MCF 10A (cell line): Measurements from ENCODE around the gene ZNF862. TPM values are rescaled to one million over a fixed set of nuclear protein-coding genes. Genes with fewer than 3 reads are reported as not detected.

Experiments
- BruUV-seq: library from RNA; stranded (reverse); fragments of 400-500 nt; replicated peaks from 2 replicates; lab custom pipeline; 2021; lab: Mats Ljungman, UMichigan
- CTCF ChIA-PET: fragments of 300-600 bp; sonication (Branson Sonifier 250); formaldehyde crosslinking; extraction: SDS; loops from one replicate; lab custom pipeline; 2021; ENCODE audit warnings: antibody characterized with exemption, inconsistent platforms; lab: Yijun Ruan, JAX
- POLR2A ChIA-PET: fragments of 300-600, 350-650 bp; sonication (Branson Sonifier 250); formaldehyde crosslinking; extraction: SDS; loops from one replicate; lab custom pipeline; 2020; ENCODE audit warnings: antibody characterized with exemption, inconsistent platforms; lab: Yijun Ruan, JAX
- DNase-seq: peaks from one replicate; pipeline ENCODE4 v3.0.0-alpha.2; 2018; ENCODE audit not compliant: unreplicated experiment
- H3K27ac Mint-ChIP-seq: one replicate; pipeline ENCODE4 v1.8.0; 2022; ENCODE audit warnings: mild to moderate bottlenecking, low read depth, mixed read lengths; ENCODE audit not compliant: unreplicated experiment
- H3K27me3 Mint-ChIP-seq: one replicate; pipeline ENCODE4 v1.8.0; 2022; ENCODE audit warnings: mixed read lengths; ENCODE audit not compliant: insufficient read depth, unreplicated experiment
- H3K36me3 Mint-ChIP-seq: one replicate; pipeline ENCODE4 v1.8.0; 2022; ENCODE audit warnings: mild to moderate bottlenecking, moderate library complexity, mixed read lengths; ENCODE audit not compliant: insufficient read depth, unreplicated experiment
- H3K4me1 Mint-ChIP-seq: one replicate; pipeline ENCODE4 v1.8.0; 2022; ENCODE audit warnings: mixed read lengths; ENCODE audit not compliant: insufficient read depth, unreplicated experiment
- H3K4me3 Mint-ChIP-seq: one replicate; pipeline ENCODE4 v1.8.0; 2022; ENCODE audit warnings: mild to moderate bottlenecking, moderate library complexity, mixed read lengths; ENCODE audit not compliant: unreplicated experiment
- H3K9me3 Mint-ChIP-seq: one replicate; pipeline ENCODE4 v1.8.0; 2022; ENCODE audit warnings: mixed read lengths; ENCODE audit not compliant: unreplicated experiment
- intact Hi-C: fragments of 100-400 bp; cut with micrococcal nuclease; formaldehyde crosslinking; loops from 2 replicates; pipeline ENCODE4 v1.14.1; 2022
- total RNA-seq: library from RNA; stranded (reverse); gene quantifications from 2 replicates; pipeline ENCODE4 v1.2.3, GENCODE V29; 2022
- TF ChIP-seq, protein P1 (sequence below): fragments of 200-600 bp; IDR thresholded peaks from one replicate; pipeline ENCODE4 v1.8.0; 2022; ENCODE audit warnings: antibody characterized with exemption, mild to moderate bottlenecking; ENCODE audit not compliant: unreplicated experiment

Gene ZNF862
- total RNA-seq, 1 experiment from 2014 or later = 17.4 TPM

DNA sequence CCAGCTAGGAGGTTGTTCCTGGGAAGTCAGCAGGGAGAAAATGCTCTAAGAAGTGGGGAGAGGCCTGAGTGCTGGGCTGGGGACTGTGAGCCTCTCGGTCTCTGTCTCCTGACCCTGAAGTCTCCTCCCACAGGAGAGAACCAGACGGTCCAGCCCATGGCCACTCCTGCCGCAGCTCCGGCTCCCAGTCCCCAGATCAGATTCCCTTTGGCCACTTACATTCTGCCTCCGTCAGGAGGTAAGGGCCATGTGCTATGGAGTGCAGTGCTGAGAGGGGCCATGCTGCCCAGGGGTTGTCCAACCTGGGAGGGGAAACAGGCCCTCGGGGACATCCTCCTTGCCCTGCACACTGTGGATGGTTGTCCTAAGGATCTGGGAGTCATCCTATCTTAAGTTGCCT is 43.5 kb upstream of the ZNF862 start:
- Mint-ChIP-seq H3K27me3 (peaks cover 13% of the 10 kb centered on the region), H3K9me3 (no peaks in the 10 kb centered on the region), H3K4me1 (peaks cover 10% of the 10 kb centered on the region), H3K27ac (no peak overlapping the region), H3K36me3 (no peaks in the 10 kb centered on the region), H3K4me3 (no peak overlapping the region)
- ChIA-PET CTCF (interaction anchor here (0.6 to 1.3 kb wide), 6 partner anchors 10 to 1195 kb away, joined by 3 to 6 read pairs (median 4); no protein-coding TSS in a partner anchor), POLR2A (interaction anchor here (0.9 kb wide), 1 partner anchor 43 kb away, joined by 3 read pairs; the partner anchor contains the start of gene ZNF862)
- intact Hi-C loops = no loop called here
- TF ChIP-seq, protein P1, sequence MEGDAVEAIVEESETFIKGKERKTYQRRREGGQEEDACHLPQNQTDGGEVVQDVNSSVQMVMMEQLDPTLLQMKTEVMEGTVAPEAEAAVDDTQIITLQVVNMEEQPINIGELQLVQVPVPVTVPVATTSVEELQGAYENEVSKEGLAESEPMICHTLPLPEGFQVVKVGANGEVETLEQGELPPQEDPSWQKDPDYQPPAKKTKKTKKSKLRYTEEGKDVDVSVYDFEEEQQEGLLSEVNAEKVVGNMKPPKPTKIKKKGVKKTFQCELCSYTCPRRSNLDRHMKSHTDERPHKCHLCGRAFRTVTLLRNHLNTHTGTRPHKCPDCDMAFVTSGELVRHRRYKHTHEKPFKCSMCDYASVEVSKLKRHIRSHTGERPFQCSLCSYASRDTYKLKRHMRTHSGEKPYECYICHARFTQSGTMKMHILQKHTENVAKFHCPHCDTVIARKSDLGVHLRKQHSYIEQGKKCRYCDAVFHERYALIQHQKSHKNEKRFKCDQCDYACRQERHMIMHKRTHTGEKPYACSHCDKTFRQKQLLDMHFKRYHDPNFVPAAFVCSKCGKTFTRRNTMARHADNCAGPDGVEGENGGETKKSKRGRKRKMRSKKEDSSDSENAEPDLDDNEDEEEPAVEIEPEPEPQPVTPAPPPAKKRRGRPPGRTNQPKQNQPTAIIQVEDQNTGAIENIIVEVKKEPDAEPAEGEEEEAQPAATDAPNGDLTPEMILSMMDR = no peak
- BruUV-seq = no TSS peak
- DNase-seq = no peak

DNA sequence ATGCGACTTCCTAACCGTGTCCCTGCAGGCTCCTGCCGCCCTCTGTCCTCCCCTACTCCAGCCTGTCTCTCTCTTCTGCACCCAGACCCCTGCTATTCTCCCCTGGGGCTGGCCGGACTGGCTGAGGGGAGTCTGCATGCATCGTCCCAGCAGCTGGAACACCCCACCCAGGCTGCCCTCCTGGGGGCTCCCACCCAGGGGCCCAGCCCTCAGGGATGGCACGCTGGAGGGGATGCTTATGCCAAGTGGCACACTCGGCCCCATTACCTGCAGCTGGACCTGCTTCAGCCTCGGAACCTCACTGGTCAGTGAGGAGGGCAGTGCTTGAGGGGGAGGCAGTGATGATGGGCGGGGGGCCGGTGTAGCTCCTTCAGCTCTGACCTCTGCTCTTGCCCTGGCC is 43.0 kb upstream of the ZNF862 start:
- H3K4me1 Mint-ChIP-seq = peaks cover 10% of the 10 kb centered on the region
- H3K36me3 Mint-ChIP-seq = no peaks in the 10 kb centered on the region
- ChIA-PET CTCF (interaction anchor here (0.6 to 1.3 kb wide), 3 partner anchors 10 to 964 kb away, joined by 3 to 4 read pairs (median 4); no protein-coding TSS in a partner anchor), POLR2A (no interaction called here)
- H3K9me3 Mint-ChIP-seq = no peaks in the 10 kb centered on the region
- H3K4me3 Mint-ChIP-seq = no peak overlapping the region
- no peak overlapping the region for H3K27ac Mint-ChIP-seq
- intact Hi-C loops = no loop called here
- peaks cover 13% of the 10 kb centered on the region for H3K27me3 Mint-ChIP-seq
- no TSS peak for BruUV-seq
- no peak for DNase-seq
- TF ChIP-seq, protein P1 = no peak

DNA sequence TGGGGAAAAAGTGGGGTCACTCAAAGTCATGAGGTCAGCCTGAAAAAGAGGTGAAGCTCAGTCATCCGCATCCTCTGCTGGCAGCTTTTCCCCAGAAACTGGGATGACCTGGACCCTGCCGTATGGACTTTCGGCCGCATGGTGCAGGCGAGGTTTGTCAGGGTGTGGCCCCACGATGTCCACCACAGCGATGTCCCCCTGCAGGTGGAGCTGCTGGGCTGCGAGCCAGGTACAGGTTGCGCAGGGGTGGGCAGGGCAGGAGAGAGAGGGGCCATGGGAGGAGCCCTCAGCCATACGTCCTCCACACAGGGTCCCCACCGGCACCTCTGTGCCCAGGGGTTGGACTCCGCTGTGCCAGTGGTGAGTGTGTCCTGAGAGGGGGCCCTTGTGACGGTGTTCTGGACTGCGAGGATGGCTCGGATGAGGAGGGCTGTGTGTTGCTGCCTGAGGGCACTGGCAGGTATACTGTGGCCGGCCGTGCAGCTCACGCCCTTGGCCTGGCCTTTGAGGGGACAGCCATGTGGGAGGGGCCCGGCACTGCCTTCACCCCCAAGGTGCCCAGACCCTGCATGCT is 41.8 kb upstream of the ZNF862 start:
- H3K9me3 Mint-ChIP-seq = no peaks in the 10 kb centered on the region
- DNase-seq = no peak
- BruUV-seq = no TSS peak
- ChIA-PET CTCF (interaction anchor here (0.7 to 3.0 kb wide), 2 partner anchors 11 to 16 kb away, joined by 4 to 15 read pairs; no protein-coding TSS in a partner anchor), POLR2A (no interaction called here)
- H3K4me1 Mint-ChIP-seq = peaks cover 10% of the 10 kb centered on the region
- no peak overlapping the region for H3K4me3 Mint-ChIP-seq
- TF ChIP-seq, protein P1 = no peak
- peaks cover 13% of the 10 kb centered on the region for H3K27me3 Mint-ChIP-seq
- intact Hi-C loops = no loop called here
- H3K27ac Mint-ChIP-seq = no peak overlapping the region
- no peaks in the 10 kb centered on the region for H3K36me3 Mint-ChIP-seq

DNA sequence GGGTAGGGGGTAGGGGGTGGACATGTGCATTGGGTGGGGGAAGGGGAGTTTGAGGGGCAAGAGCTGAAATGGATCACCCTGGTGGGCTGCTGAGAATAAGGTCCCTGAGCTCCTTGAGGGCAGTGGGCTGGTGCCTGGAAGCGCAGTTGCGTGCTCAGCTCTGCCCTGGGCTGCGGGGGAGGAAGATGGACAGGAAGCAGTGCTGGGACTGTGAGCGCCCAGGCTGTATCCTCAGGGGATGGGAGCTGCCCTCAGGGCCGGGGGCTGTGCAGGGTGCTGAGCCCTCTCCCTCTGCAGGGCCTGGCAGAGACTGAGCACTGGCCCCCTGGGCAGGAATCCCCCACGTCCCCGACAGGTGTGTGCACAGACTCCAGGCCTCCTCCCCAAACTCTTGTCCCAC is 40.4 kb upstream of the ZNF862 start:
- ChIA-PET CTCF (interaction anchor here (3.0 kb wide), 1 partner anchor 9 kb away, joined by 15 read pairs; no protein-coding TSS in a partner anchor), POLR2A (no interaction called here)
- Mint-ChIP-seq H3K27me3 (peaks cover 13% of the 10 kb centered on the region), H3K9me3 (no peaks in the 10 kb centered on the region), H3K27ac (no peak overlapping the region), H3K4me3 (no peak overlapping the region), H3K36me3 (no peaks in the 10 kb centered on the region), H3K4me1 (peaks cover 10% of the 10 kb centered on the region)
- DNase-seq = no peak
- TF ChIP-seq, protein P1 = no peak
- no TSS peak for BruUV-seq
- intact Hi-C loops = no loop called here
